GM19468 (cell line): ENCODE results near the gene GPR89B.
"Not testable (repeated sequence)": the region's sequence is repeated elsewhere in the genome, so short reads cannot be mapped to it uniquely, and the experiment has no call there.

Experiments used
- ATAC-seq: cut with Tn5 transposase; IDR thresholded peaks from one replicate; pipeline ENCODE4 v1.9.1; 2021; ENCODE audit warnings: mild to moderate bottlenecking, moderate library complexity, moderate number of reproducible peaks; ENCODE audit not compliant: unreplicated experiment; ENCODE audit errors: extremely low read depth

GPR89B gene

GRCh38 chr1:148014289-148015200 is 86.3 kb downstream of the GPR89B start:
- ATAC-seq, result not testable (repeated sequence)

- not testable (repeated sequence) for ATAC-seq
Measured at GRCh38 chr1:148024918-148025317, 96.7 kb downstream of the GPR89B start.

DNA sequence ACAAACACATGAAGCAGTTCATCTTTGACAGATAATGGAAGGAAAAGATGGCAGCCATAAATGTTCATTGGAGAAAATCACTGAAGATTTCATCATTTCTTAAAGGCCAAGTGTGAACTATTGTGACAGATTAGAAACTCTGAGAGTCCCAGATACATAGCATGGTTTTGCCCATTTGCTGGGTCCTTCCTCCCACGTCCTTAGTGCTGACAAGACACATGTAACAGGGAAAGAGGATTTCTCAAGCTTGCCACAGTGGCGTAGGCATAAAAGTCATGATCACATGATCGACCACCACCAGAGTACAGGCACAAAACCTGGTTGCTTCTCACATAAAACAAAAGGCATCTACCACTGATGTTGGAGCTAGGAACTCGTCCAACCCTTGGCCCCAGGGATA is 98.8 kb downstream of the GPR89B start:
- not testable (repeated sequence) for ATAC-seq

DNA sequence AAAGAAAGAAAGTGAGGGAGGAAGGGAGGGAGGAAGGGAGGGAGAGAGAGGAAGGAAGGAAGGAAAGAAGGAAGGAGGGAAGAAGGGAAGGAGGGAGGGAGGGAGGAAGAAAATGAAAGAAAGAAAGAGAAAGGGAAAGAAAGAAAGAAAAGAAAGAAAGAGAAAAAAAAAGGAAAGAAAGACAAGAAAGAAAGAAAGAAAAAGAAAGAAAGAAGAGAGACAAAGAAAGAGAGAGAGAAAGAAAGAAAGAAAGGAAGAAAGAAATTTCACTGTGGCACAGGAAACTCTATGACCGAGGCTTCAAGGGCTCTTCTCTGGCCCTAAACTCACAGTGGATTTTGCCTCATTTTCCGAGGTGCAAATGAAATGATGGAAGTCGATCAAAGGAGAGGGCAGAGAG is 104.0 kb downstream of the GPR89B start:
- ATAC-seq, result not testable (repeated sequence)

DNA sequence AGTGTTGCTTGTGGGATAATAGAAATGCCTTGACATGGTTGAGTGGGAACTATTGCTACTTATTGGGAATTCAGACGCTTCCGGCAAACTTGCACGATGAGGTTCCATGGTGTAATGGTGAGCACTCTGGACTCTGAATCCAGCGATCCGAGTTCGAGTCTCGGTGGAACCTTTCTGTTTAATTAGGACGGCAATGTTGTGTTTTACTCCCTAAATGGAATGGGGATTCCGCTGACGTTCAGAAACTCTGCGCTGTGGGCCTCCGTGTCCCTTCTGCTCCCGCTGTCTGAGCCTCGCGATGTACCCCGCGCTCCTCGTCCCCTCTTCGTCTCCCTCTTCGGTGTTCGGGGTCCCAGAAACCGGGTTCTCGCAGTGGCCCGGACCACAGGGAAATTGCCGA is 104.5 kb downstream of the GPR89B start:
- ATAC-seq, result not testable (repeated sequence)

DNA sequence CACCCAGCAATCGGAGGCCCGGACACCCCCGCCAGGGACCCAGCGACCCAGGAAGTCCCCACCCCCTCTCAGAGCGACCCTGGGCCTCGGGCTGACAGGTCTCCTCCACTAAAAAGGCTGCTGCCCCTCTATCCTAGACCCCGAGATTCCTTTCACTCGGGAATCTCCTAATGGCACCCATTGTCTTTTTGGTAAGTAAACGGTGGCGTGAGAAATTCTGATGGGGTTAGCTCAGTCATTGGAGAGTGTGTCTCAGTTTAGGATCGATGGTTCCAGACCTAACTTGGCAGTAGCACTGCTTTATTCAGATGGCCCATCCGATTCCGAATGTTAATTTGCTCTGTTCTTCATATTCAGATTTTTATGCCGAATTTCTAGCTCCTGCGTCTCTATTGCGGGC is 104.9 kb downstream of the GPR89B start:
- not testable (repeated sequence) for ATAC-seq

DNA sequence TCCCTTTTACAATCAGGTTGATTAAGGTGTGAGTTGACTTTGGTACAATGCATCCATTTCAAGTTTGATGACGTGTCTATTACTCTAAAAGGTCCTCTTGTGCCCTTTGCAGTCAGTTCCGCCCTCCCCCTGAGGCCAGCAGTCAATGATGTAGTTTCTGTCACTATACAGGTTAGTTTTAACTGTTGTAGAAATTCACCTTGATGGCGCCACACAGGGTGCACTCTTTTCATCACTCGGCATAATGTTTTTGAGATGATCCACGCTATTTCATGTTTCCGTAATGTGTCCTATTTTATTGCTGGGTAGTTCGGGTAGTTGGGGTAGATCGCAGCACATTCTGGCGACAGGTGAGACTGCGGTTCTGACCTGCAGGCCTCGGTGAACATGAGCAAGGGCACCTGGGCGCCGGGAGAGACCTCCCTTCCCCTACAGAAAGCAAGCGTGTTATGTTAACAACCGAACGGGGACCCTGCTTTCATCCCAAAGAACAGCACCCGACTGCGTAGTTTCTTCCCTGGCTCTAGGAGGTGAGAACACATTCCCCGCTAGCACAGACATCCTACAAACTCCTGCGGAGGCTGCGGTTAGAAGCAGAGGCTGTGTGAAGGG is 109.7 kb downstream of the GPR89B start:
- not testable (repeated sequence) for ATAC-seq

GRCh38 chr1:148038462-148039333 is 110.5 kb downstream of the GPR89B start:
- not testable (repeated sequence) for ATAC-seq
